Tibial nerve (tissue), 4 donors: ENCODE data around the gene CCDC194. TPM values are rescaled to one million over a fixed set of nuclear protein-coding genes. Genes with fewer than 3 reads are reported as not detected.
"Not testable (repeated sequence)": the region's sequence is repeated elsewhere in the genome, so short reads cannot be mapped to it uniquely, and the experiment has no call there.

Experiments used
- DNase-seq, 2 donors: peaks; one replicate each; pipeline ENCODE4 v3.0.0-alpha.2; 2019; ENCODE audit warnings: low spot score in 2 of 2
- H3K27ac ChIP-seq, 4 donors: fragments of 200-600 bp; sonication (generic) in 3 of 4; one replicate each; pipeline ENCODE4 v1.5.1; 2017 to 2019; ENCODE audit warnings: mild to moderate bottlenecking in 1 of 4
- H3K27me3 ChIP-seq, 2 donors: fragments of 200-600 bp; sonication (generic) in 1 of 2; one replicate each; pipeline versions ENCODE4 v1.5.1 to v1.6.0; 2017 to 2019
- H3K36me3 ChIP-seq, 3 donors: fragments of 200-600 bp; sonication (generic); one replicate each; pipeline ENCODE4 v1.5.1; 2018 to 2019
- H3K4me1 ChIP-seq, 4 donors: fragments of 200-600 bp; sonication (generic) in 3 of 4; one replicate each; pipeline ENCODE4 v1.5.1; 2017 to 2019
- H3K4me3 ChIP-seq, 4 donors: fragments of 200-600 bp; sonication (generic) in 3 of 4; one replicate each; pipeline ENCODE4 v1.5.1; 2017 to 2019; ENCODE audit warnings: mild to moderate bottlenecking in 1 of 4, moderate library complexity in 1 of 4
- H3K9me3 ChIP-seq, 4 donors: fragments of 200-600 bp; sonication (generic) in 3 of 4; one replicate each; pipeline ENCODE4 v1.5.1; 2017 to 2019
- CTCF ChIP-seq, 5 experiments: fragments of 200-600 bp in 3 of 5; fragments of 450-650 bp in 2 of 5; sonication (generic) in 3 of 5; IDR thresholded peaks; one replicate each; pipeline ENCODE4 v1.5.1; 2016 to 2019; ENCODE audit warnings: antibody characterized with exemption in 5 of 5, mild to moderate bottlenecking in 3 of 5, moderate library complexity in 2 of 5
- EP300 ChIP-seq, 2 donors: sonication (generic); formaldehyde crosslinking; IDR thresholded peaks; one replicate each; pipeline ENCODE4 v1.6.1; 2017; ENCODE audit warnings: antibody characterized with exemption in 2 of 2, mild to moderate bottlenecking in 1 of 2
- POLR2A ChIP-seq, 2 donors: fragments of 450-650 bp; IDR thresholded peaks; one replicate each; pipeline ENCODE4 v1.6.1; 2017; ENCODE audit warnings: antibody characterized with exemption in 2 of 2, mild to moderate bottlenecking in 2 of 2, moderate library complexity in 2 of 2
- WGBS, 2 donors: methylation state at CpG; one replicate each; pipeline ENCODE4 v1.1.5; 2018; 5-methylcytosine and 5-hydroxymethylcytosine counted together
- total RNA-seq, 4 donors: library from RNA; depleted of rRNA; stranded (reverse); fragments of >200 nt; gene quantifications; one replicate each; pipeline ENCODE4 v1.1.0, GENCODE V29; 2016

The CCDC194 gene
- total RNA-seq, 4 donors from 2014 or later, result 0.63 to 4.5 (median 2.0) TPM; not detected in 1

- 56 to 57% methylated on average over 34 to 39 of the region's 39 CpGs for WGBS, 2 donors
- H3K4me3 ChIP-seq, result peak within 1 kb of the TSS in 1 of 4 donors; percentile 34
Observed at GRCh38 chr19:17376935-17377600, 16.9 kb downstream of the CCDC194 start, which contains the start of gene PLVAP. Gene PLVAP, minus strand, starts transcription at chr19:17377342. Its CDS starts 54 bp downstream, at chr19:17377288.

GRCh38 chr19:17370026-17370587 lies 23.9 kb downstream of the CCDC194 start:
- no peak overlapping the region for H3K4me3 ChIP-seq

More at GRCh38 chr19:17376935-17377600, 16.9 kb downstream of the CCDC194 start, which contains the start of gene PLVAP:
- Histone ChIP-seq H3K27me3 (peaks cover 0 to 17% of the 10 kb centered on the region in 2 donors), H3K4me1 (peaks cover 0 to 4% (median 0%) of the 10 kb centered on the region in 4 donors), H3K27ac (no peak within 1 kb of the TSS), H3K9me3 (no peaks in the 10 kb centered on the region), H3K36me3 (no peaks in the 10 kb centered on the region)
- DNase-seq, result no peak
- peak in 1 of 2 donors; percentile 44 for TF ChIP-seq EP300 (IDR thresholded peaks at IDR 0.05)
- no peak for TF ChIP-seq POLR2A (IDR thresholded peaks at IDR 0.05)
- TF ChIP-seq CTCF (IDR thresholded peaks at IDR 0.05), result peak in 1 of 5 experiments; percentile 21

GRCh38 chr19:17365361-17365760 lies 28.6 kb downstream of the CCDC194 start:
- H3K9me3 ChIP-seq, result no peaks in the 10 kb centered on the region
- H3K27me3 ChIP-seq, result no peaks in the 10 kb centered on the region
- DNase-seq, result no peak
- H3K36me3 ChIP-seq, result no peaks in the 10 kb centered on the region
- no peak overlapping the region for H3K4me3 ChIP-seq
- WGBS, 2 donors, result 91 to 95% methylated on average over 22 of the region's 22 CpGs
- TF ChIP-seq EP300 (IDR thresholded peaks at IDR 0.05) (no peak), POLR2A (IDR thresholded peaks at IDR 0.05) (no peak), CTCF (IDR thresholded peaks at IDR 0.05) (no peak)
- H3K27ac ChIP-seq, result no peak overlapping the region
- no peaks in the 10 kb centered on the region for H3K4me1 ChIP-seq

More at GRCh38 chr19:17370026-17370587, 23.9 kb downstream of the CCDC194 start:
- H3K9me3 ChIP-seq, result no peaks in the 10 kb centered on the region
- H3K27me3 ChIP-seq, result peaks cover 0 to 6% of the 10 kb centered on the region in 2 donors
- no peaks in the 10 kb centered on the region for H3K4me1 ChIP-seq
- 43 to 51% methylated on average over 8 of the region's 8 CpGs for WGBS, 2 donors
- peak in 1 of 2 donors; percentile 28 for DNase-seq
- H3K27ac ChIP-seq, result no peak overlapping the region
- peak in 1 of 2 donors; percentile 63 for TF ChIP-seq EP300 (IDR thresholded peaks at IDR 0.05)
- no peak for TF ChIP-seq POLR2A (IDR thresholded peaks at IDR 0.05)
- no peak for TF ChIP-seq CTCF (IDR thresholded peaks at IDR 0.05)
- H3K36me3 ChIP-seq, result no peaks in the 10 kb centered on the region

GRCh38 chr19:17363852-17364605 lies 30.0 kb downstream of the CCDC194 start:
- not testable (repeated sequence) for H3K4me3 ChIP-seq, H3K4me1 ChIP-seq, H3K36me3 ChIP-seq, DNase-seq, H3K27me3 ChIP-seq, H3K9me3 ChIP-seq, H3K27ac ChIP-seq
- 88 to 89% methylated on average over 20 of the region's 20 CpGs for WGBS, 2 donors

- Histone ChIP-seq H3K4me3 (no peak overlapping the region), H3K4me1 (no peaks in the 10 kb centered on the region), H3K27me3 (no peaks in the 10 kb centered on the region), H3K27ac (no peak overlapping the region), H3K9me3 (no peaks in the 10 kb centered on the region), H3K36me3 (no peaks in the 10 kb centered on the region)
- TF ChIP-seq POLR2A (IDR thresholded peaks at IDR 0.05), result no peak
- no peak for TF ChIP-seq CTCF (IDR thresholded peaks at IDR 0.05)
- TF ChIP-seq EP300 (IDR thresholded peaks at IDR 0.05), result no peak
- DNase-seq, result no peak
- WGBS, 2 donors, result 76 to 77% methylated on average over 6 of the region's 6 CpGs
Observed at GRCh38 chr19:17359905-17360800, 33.8 kb downstream of the CCDC194 start.
